Measurements from ENCODE around the gene TIMMDC1. TPM values are rescaled to one million over a fixed set of nuclear protein-coding genes. Genes with fewer than 3 reads are reported as not detected.
"Not testable (repeated sequence)": the region's sequence is repeated elsewhere in the genome, so short reads cannot be mapped to it uniquely, and the experiment has no call there.

Gene TIMMDC1
- total RNA-seq, 2 experiments from 2014 or later = 75.6 to 83.8 TPM

- Mint-ChIP-seq H3K27ac (no peak overlapping the region), H3K27me3 (ENCODE audit: low read depth) (no peaks in the 10 kb centered on the region), H3K4me3 (no peak overlapping the region), H3K9me3 (no peaks in the 10 kb centered on the region), H3K4me1 (ENCODE audit: low read depth) (no peaks in the 10 kb centered on the region), H3K36me3 (ENCODE audit: low read depth) (no peaks in the 10 kb centered on the region)
- DNase-seq = no peak
- CTCF ChIA-PET = no interaction called here
- intact Hi-C loops (cut with micrococcal nuclease) = no loop called here
Observed at GRCh38 chr3:119548341-119548740, 50.0 kb downstream of the TIMMDC1 start.

GRCh38 chr3:119550192-119550910 is 52.0 kb downstream of the TIMMDC1 start:
- Mint-ChIP-seq H3K4me3 (no peak overlapping the region), H3K27ac (no peak overlapping the region), H3K9me3 (no peaks in the 10 kb centered on the region), H3K4me1 (ENCODE audit: low read depth) (no peaks in the 10 kb centered on the region), H3K27me3 (ENCODE audit: low read depth) (no peaks in the 10 kb centered on the region), H3K36me3 (ENCODE audit: low read depth) (no peaks in the 10 kb centered on the region)
- no peak for DNase-seq
- CTCF ChIA-PET = no interaction called here
- intact Hi-C loops (cut with micrococcal nuclease) = no loop called here

GRCh38 chr3:119551598-119551997 is 53.3 kb downstream of the TIMMDC1 start:
- DNase-seq = no peak
- CTCF ChIA-PET = no interaction called here
- no peaks in the 10 kb centered on the region for H3K9me3 Mint-ChIP-seq
- H3K27ac Mint-ChIP-seq = no peak overlapping the region
- H3K27me3 Mint-ChIP-seq (ENCODE audit: low read depth) = no peaks in the 10 kb centered on the region
- no peak overlapping the region for H3K4me3 Mint-ChIP-seq
- no peaks in the 10 kb centered on the region for H3K36me3 Mint-ChIP-seq (ENCODE audit: low read depth)
- H3K4me1 Mint-ChIP-seq (ENCODE audit: low read depth) = no peaks in the 10 kb centered on the region
- intact Hi-C loops (cut with micrococcal nuclease) = no loop called here

- H3K27ac Mint-ChIP-seq; H3K4me3 Mint-ChIP-seq; H3K27me3 Mint-ChIP-seq (ENCODE audit: low read depth); H3K36me3 Mint-ChIP-seq (ENCODE audit: low read depth); H3K4me1 Mint-ChIP-seq (ENCODE audit: low read depth); DNase-seq; intact Hi-C loops (cut with micrococcal nuclease); H3K9me3 Mint-ChIP-seq: not testable (repeated sequence)
- CTCF ChIA-PET = interaction anchor here (0.6 kb wide), 1 partner anchor 34 kb away, joined by 4 read pairs; no protein-coding TSS in a partner anchor
Observed at GRCh38 chr3:119552928-119553327, 54.6 kb downstream of the TIMMDC1 start.

GRCh38 chr3:119553823-119554415 is 55.6 kb downstream of the TIMMDC1 start:
- intact Hi-C loops (cut with micrococcal nuclease) = no loop called here
- H3K36me3 Mint-ChIP-seq (ENCODE audit: low read depth) = no peaks in the 10 kb centered on the region
- no peak for DNase-seq
- H3K4me1 Mint-ChIP-seq (ENCODE audit: low read depth) = no peaks in the 10 kb centered on the region
- no peaks in the 10 kb centered on the region for H3K9me3 Mint-ChIP-seq
- CTCF ChIA-PET = no interaction called here
- H3K27ac Mint-ChIP-seq = no peak overlapping the region
- H3K4me3 Mint-ChIP-seq = no peak overlapping the region
- no peaks in the 10 kb centered on the region for H3K27me3 Mint-ChIP-seq (ENCODE audit: low read depth)

GRCh38 chr3:119555309-119555735 is 57.0 kb downstream of the TIMMDC1 start:
- Mint-ChIP-seq H3K9me3 (no peaks in the 10 kb centered on the region), H3K4me1 (ENCODE audit: low read depth) (peaks cover 5% of the 10 kb centered on the region), H3K36me3 (ENCODE audit: low read depth) (no peaks in the 10 kb centered on the region), H3K4me3 (no peak overlapping the region), H3K27me3 (ENCODE audit: low read depth) (no peaks in the 10 kb centered on the region), H3K27ac (no peak overlapping the region)
- DNase-seq = no peak
- intact Hi-C loops (cut with micrococcal nuclease) = no loop called here
- CTCF ChIA-PET = no interaction called here

- intact Hi-C loops (cut with micrococcal nuclease) = no loop called here
- Mint-ChIP-seq H3K36me3 (ENCODE audit: low read depth) (no peaks in the 10 kb centered on the region), H3K4me3 (no peak overlapping the region), H3K27ac (no peak overlapping the region), H3K27me3 (ENCODE audit: low read depth) (no peaks in the 10 kb centered on the region), H3K9me3 (no peaks in the 10 kb centered on the region), H3K4me1 (ENCODE audit: low read depth) (peaks cover 5% of the 10 kb centered on the region)
- DNase-seq = no peak
- CTCF ChIA-PET = no interaction called here
Observed at GRCh38 chr3:119555929-119556328, 57.6 kb downstream of the TIMMDC1 start.

GRCh38 chr3:119557192-119557876 is 59.0 kb downstream of the TIMMDC1 start:
- H3K27me3 Mint-ChIP-seq (ENCODE audit: low read depth) = no peaks in the 10 kb centered on the region
- H3K27ac Mint-ChIP-seq = no peak overlapping the region
- CTCF ChIA-PET = interaction anchor here (1.1 kb wide), 1 partner anchor 31 kb away, joined by 3 read pairs; no protein-coding TSS in a partner anchor
- no peak overlapping the region for H3K4me3 Mint-ChIP-seq
- H3K36me3 Mint-ChIP-seq (ENCODE audit: low read depth) = no peaks in the 10 kb centered on the region
- DNase-seq = no peak
- no peaks in the 10 kb centered on the region for H3K9me3 Mint-ChIP-seq
- H3K4me1 Mint-ChIP-seq (ENCODE audit: low read depth) = peaks cover 5% of the 10 kb centered on the region
- intact Hi-C loops (cut with micrococcal nuclease) = no loop called here

GRCh38 chr3:119557877-119558269 is 59.5 kb downstream of the TIMMDC1 start:
- intact Hi-C loops (cut with micrococcal nuclease) = loop anchor here (2.0 kb wide), 3 partner anchors 59 to 675 kb away; partner anchors contain the start of gene TIMMDC1

GRCh38 chr3:119558626-119559317 is 60.4 kb downstream of the TIMMDC1 start:
- Mint-ChIP-seq H3K4me3 (no peak overlapping the region), H3K9me3 (no peaks in the 10 kb centered on the region), H3K27me3 (ENCODE audit: low read depth) (no peaks in the 10 kb centered on the region), H3K4me1 (ENCODE audit: low read depth) (peaks cover 10% of the 10 kb centered on the region), H3K36me3 (ENCODE audit: low read depth) (no peaks in the 10 kb centered on the region), H3K27ac (no peak overlapping the region)
- CTCF ChIA-PET = interaction anchor here (1.0 kb wide), 3 partner anchors 23 to 78 kb away, joined by 3 read pairs; no protein-coding TSS in a partner anchor
- intact Hi-C loops (cut with micrococcal nuclease) = loop anchor here (1.0 to 2.0 kb wide), 5 partner anchors 60 to 676 kb away; partner anchors contain the start of genes TIMMDC1 and TMEM39A
- no peak for DNase-seq

More at GRCh38 chr3:119557877-119558269, 59.5 kb downstream of the TIMMDC1 start:
- Mint-ChIP-seq H3K36me3 (ENCODE audit: low read depth) (no peaks in the 10 kb centered on the region), H3K27ac (no peak overlapping the region), H3K27me3 (ENCODE audit: low read depth) (no peaks in the 10 kb centered on the region), H3K4me3 (no peak overlapping the region), H3K4me1 (ENCODE audit: low read depth) (peaks cover 10% of the 10 kb centered on the region), H3K9me3 (no peaks in the 10 kb centered on the region)
- DNase-seq = no peak
- CTCF ChIA-PET = interaction anchor here (1.1 kb wide), 1 partner anchor 30 kb away, joined by 3 read pairs; no protein-coding TSS in a partner anchor

- peaks cover 10% of the 10 kb centered on the region for H3K4me1 Mint-ChIP-seq (ENCODE audit: low read depth)
- peak; percentile 81 for DNase-seq
- H3K27ac Mint-ChIP-seq = no peak within 1 kb of the TSS
- intact Hi-C loops (cut with micrococcal nuclease) = loop anchor here (1.0 to 2.0 kb wide), 5 partner anchors 61 to 677 kb away; partner anchors contain the start of genes TIMMDC1 and TMEM39A
- H3K27me3 Mint-ChIP-seq (ENCODE audit: low read depth) = no peaks in the 10 kb centered on the region
- H3K4me3 Mint-ChIP-seq = no peak within 1 kb of the TSS
- CTCF ChIA-PET = interaction anchor here (1.0 to 1.3 kb wide), 8 partner anchors 11 to 415 kb away, joined by 3 read pairs; no protein-coding TSS in a partner anchor
- H3K36me3 Mint-ChIP-seq (ENCODE audit: low read depth) = no peaks in the 10 kb centered on the region
- peaks cover 2% of the 10 kb centered on the region for H3K9me3 Mint-ChIP-seq
Observed at GRCh38 chr3:119559441-119559963, 61.2 kb downstream of the TIMMDC1 start, which contains the start of gene CD80. TSS of gene CD80 (minus strand) at chr3:119559614. CDS start at chr3:119557728, 1,886 bp downstream.

Measured in activated naive CD4-positive, alpha-beta T cell treated with anti-CD3 and anti-CD28 coated beads for 36 hours (primary cell).